Suprapubic skin (tissue), 4 donors: ENCODE measurements around the gene SLC17A3. TPM values are rescaled to one million over a fixed set of nuclear protein-coding genes. Genes with fewer than 3 reads are reported as not detected.

ENCODE experiments used
- DNase-seq, 2 donors: peaks; one replicate each; pipeline ENCODE4 v3.0.0-alpha.2; 2019; ENCODE audit warnings: low spot score in 2 of 2
- H3K27ac ChIP-seq: fragments of 200-600 bp; sonication (generic); one replicate; pipeline ENCODE4 v1.5.1; 2019
- H3K27me3 ChIP-seq: fragments of 200-600 bp; sonication (generic); one replicate; pipeline ENCODE4 v1.5.1; 2019
- H3K36me3 ChIP-seq: fragments of 200-600 bp; sonication (generic); one replicate; pipeline ENCODE4 v1.5.1; 2019
- H3K4me1 ChIP-seq: fragments of 200-600 bp; sonication (generic); one replicate; pipeline ENCODE4 v1.5.1; 2019
- H3K4me3 ChIP-seq: fragments of 200-600 bp; sonication (generic); one replicate; pipeline ENCODE4 v1.5.1; 2019; ENCODE audit warnings: mild to moderate bottlenecking
- H3K9me3 ChIP-seq: fragments of 200-600 bp; sonication (generic); one replicate; pipeline ENCODE4 v1.5.1; 2019
- EP300 ChIP-seq: sonication (generic); formaldehyde crosslinking; IDR thresholded peaks from one replicate; pipeline ENCODE4 v1.6.1; 2017; ENCODE audit warnings: antibody characterized with exemption
- POLR2A ChIP-seq, 2 donors: fragments of 450-650 bp; IDR thresholded peaks; one replicate each; pipeline ENCODE4 v1.6.1; 2017; ENCODE audit warnings: antibody characterized with exemption in 2 of 2, mild to moderate bottlenecking in 2 of 2, moderate library complexity in 2 of 2
- POLR2AphosphoS5 ChIP-seq, 3 donors: sonication (generic); formaldehyde crosslinking; IDR thresholded peaks; one replicate each; pipeline ENCODE4 v1.6.1; 2017; ENCODE audit warnings: antibody characterized with exemption in 3 of 3
- WGBS: methylation state at CpG from one replicate; pipeline ENCODE4 v1.1.5; 2018; 5-methylcytosine and 5-hydroxymethylcytosine counted together
- total RNA-seq, 4 donors: library from RNA; depleted of rRNA; stranded (reverse); fragments of >200 nt; gene quantifications; one replicate each; pipeline ENCODE4 v1.1.0, GENCODE V29; 2016
- TF ChIP-seq, protein P1 (sequence below), 2 donors: fragments of 200-600 bp in 1 of 2; fragments of 450-650 bp in 1 of 2; sonication (generic) in 1 of 2; IDR thresholded peaks; one replicate each; pipeline ENCODE4 v1.5.1; 2016 to 2019; ENCODE audit warnings: antibody characterized with exemption in 2 of 2, mild to moderate bottlenecking in 1 of 2, moderate library complexity in 1 of 2

Gene SLC17A3
- total RNA-seq, 4 donors from 2014 or later = not detected

GRCh38 chr6:25902071-25902470, 28.0 kb upstream of the SLC17A3 start:
- TF ChIP-seq EP300 (no peak), POLR2AphosphoS5 (IDR thresholded peaks at IDR 0.05) (no peak), POLR2A (IDR thresholded peaks at IDR 0.05) (no peak)
- TF ChIP-seq, protein P1, sequence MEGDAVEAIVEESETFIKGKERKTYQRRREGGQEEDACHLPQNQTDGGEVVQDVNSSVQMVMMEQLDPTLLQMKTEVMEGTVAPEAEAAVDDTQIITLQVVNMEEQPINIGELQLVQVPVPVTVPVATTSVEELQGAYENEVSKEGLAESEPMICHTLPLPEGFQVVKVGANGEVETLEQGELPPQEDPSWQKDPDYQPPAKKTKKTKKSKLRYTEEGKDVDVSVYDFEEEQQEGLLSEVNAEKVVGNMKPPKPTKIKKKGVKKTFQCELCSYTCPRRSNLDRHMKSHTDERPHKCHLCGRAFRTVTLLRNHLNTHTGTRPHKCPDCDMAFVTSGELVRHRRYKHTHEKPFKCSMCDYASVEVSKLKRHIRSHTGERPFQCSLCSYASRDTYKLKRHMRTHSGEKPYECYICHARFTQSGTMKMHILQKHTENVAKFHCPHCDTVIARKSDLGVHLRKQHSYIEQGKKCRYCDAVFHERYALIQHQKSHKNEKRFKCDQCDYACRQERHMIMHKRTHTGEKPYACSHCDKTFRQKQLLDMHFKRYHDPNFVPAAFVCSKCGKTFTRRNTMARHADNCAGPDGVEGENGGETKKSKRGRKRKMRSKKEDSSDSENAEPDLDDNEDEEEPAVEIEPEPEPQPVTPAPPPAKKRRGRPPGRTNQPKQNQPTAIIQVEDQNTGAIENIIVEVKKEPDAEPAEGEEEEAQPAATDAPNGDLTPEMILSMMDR (IDR thresholded peaks at IDR 0.05) = no peak
- WGBS = 93% methylated on average over 1 of the region's 1 CpG
- H3K36me3 ChIP-seq = no peaks in the 10 kb centered on the region
- peaks cover 12% of the 10 kb centered on the region for H3K27me3 ChIP-seq
- no peaks in the 10 kb centered on the region for H3K4me1 ChIP-seq
- no peaks in the 10 kb centered on the region for H3K9me3 ChIP-seq
- no peak for DNase-seq
- H3K4me3 ChIP-seq = no peak overlapping the region
- no peak overlapping the region for H3K27ac ChIP-seq

GRCh38 chr6:25900843-25901242, 26.8 kb upstream of the SLC17A3 start:
- WGBS = 90% methylated on average over 1 of the region's 1 CpG
- TF ChIP-seq POLR2A (IDR thresholded peaks at IDR 0.05) (no peak), EP300 (no peak), POLR2AphosphoS5 (IDR thresholded peaks at IDR 0.05) (no peak)
- TF ChIP-seq, protein P1 (IDR thresholded peaks at IDR 0.05) = no peak
- H3K27ac ChIP-seq = no peak overlapping the region
- DNase-seq = no peak
- H3K4me3 ChIP-seq = no peak overlapping the region
- H3K27me3 ChIP-seq = peaks cover 8% of the 10 kb centered on the region
- H3K9me3 ChIP-seq = no peaks in the 10 kb centered on the region
- H3K4me1 ChIP-seq = no peaks in the 10 kb centered on the region
- H3K36me3 ChIP-seq = no peaks in the 10 kb centered on the region

DNA sequence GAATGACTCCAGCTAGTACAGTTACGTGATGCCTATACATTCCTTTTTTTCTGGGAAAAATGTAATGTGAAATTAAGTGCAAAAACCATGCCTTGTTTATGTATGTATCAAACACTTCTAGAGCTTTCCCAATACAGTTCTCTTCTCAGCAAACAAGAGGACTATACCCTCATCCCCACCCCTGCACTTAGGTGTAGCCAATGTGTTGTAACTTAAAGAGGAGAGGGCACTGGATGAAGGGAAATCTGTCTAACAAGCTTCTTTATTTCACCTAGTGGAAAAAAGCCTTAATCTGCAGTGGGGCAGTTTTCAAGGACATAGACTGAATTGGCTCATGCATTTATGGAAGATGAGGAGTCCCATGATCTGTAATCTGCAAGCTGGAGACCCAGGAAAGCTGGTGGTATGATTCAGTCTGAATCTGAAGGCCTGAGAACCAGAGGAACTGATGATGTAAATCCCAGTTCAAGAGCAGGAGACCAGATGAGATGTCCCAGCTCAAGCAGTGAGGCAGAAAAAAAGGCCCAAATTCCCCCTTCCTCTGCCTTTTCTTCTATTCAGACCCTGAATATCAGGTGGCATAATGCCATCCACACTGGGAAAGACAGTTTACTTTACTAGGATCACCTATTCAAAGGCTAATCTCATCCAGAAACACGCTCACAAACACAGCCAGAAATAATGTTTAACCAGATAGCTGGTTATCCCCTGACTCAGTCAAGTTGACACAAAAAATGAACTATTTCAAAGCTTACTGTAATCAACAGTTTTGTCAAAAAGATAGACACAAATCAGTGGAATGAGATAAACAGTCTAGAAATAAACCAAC, 25.8 kb upstream of the SLC17A3 start:
- H3K4me1 ChIP-seq = no peaks in the 10 kb centered on the region
- DNase-seq = no peak
- no peaks in the 10 kb centered on the region for H3K36me3 ChIP-seq
- TF ChIP-seq EP300 = no peak
- TF ChIP-seq POLR2A (IDR thresholded peaks at IDR 0.05) = no peak
- TF ChIP-seq, protein P1 (IDR thresholded peaks at IDR 0.05) = no peak
- no peak for TF ChIP-seq POLR2AphosphoS5 (IDR thresholded peaks at IDR 0.05)
- H3K9me3 ChIP-seq = no peaks in the 10 kb centered on the region
- no peaks in the 10 kb centered on the region for H3K27me3 ChIP-seq
- WGBS = 89% methylated on average over 2 of the region's 2 CpGs
- no peak overlapping the region for H3K4me3 ChIP-seq
- H3K27ac ChIP-seq = no peak overlapping the region

GRCh38 chr6:25899123-25899522, 25.1 kb upstream of the SLC17A3 start:
- Histone ChIP-seq H3K4me1 (no peaks in the 10 kb centered on the region), H3K27me3 (no peaks in the 10 kb centered on the region), H3K9me3 (no peaks in the 10 kb centered on the region), H3K27ac (no peak overlapping the region), H3K36me3 (no peaks in the 10 kb centered on the region), H3K4me3 (no peak overlapping the region)
- no peak for TF ChIP-seq EP300
- TF ChIP-seq, protein P1 (IDR thresholded peaks at IDR 0.05) = no peak
- no peak for TF ChIP-seq POLR2AphosphoS5 (IDR thresholded peaks at IDR 0.05)
- TF ChIP-seq POLR2A (IDR thresholded peaks at IDR 0.05) = no peak
- WGBS = 70% methylated on average over 2 of the region's 2 CpGs
- DNase-seq = no peak

GRCh38 chr6:25898289-25898977, 24.4 kb upstream of the SLC17A3 start:
- DNase-seq = no peak
- WGBS = 87% methylated on average over 5 of the region's 5 CpGs
- H3K27ac ChIP-seq = no peak overlapping the region
- H3K4me3 ChIP-seq = no peak overlapping the region
- H3K27me3 ChIP-seq = no peaks in the 10 kb centered on the region
- no peaks in the 10 kb centered on the region for H3K36me3 ChIP-seq
- no peaks in the 10 kb centered on the region for H3K9me3 ChIP-seq
- H3K4me1 ChIP-seq = no peaks in the 10 kb centered on the region
- TF ChIP-seq POLR2AphosphoS5 (IDR thresholded peaks at IDR 0.05) = no peak
- TF ChIP-seq, protein P1 (IDR thresholded peaks at IDR 0.05) = no peak
- no peak for TF ChIP-seq EP300
- no peak for TF ChIP-seq POLR2A (IDR thresholded peaks at IDR 0.05)
